ENCODE measurements around the gene PDSS2.

Gene PDSS2

GRCh38 chr6:107108201-107108890 is 351.0 kb downstream of the PDSS2 start:
- no peaks in the 10 kb centered on the region for H3K9me2 ChIP-seq (replicated peaks; ENCODE audit: low read depth, low read length)
- no peaks in the 10 kb centered on the region for H4K20me1 ChIP-seq (ENCODE audit: insufficient read depth, low read length, poor library complexity, severe bottlenecking)
- peaks cover 10% of the 10 kb centered on the region for H3K4me1 ChIP-seq (ENCODE audit: insufficient read depth, low read length, poor library complexity, severe bottlenecking)
- no peak overlapping the region for H3K4me2 ChIP-seq (ENCODE audit: low read depth, low read length, poor library complexity, severe bottlenecking)
- no peaks in the 10 kb centered on the region for H3K9me3 ChIP-seq (ENCODE audit: insufficient read depth, low read depth, low read length)
- no peak overlapping the region for H3K4me3 ChIP-seq (ENCODE audit: low read length, poor library complexity, severe bottlenecking)
- no peaks in the 10 kb centered on the region for H3K27me3 ChIP-seq (ENCODE audit: insufficient read depth, low read length, poor library complexity, severe bottlenecking)
- H2AFZ ChIP-seq (ENCODE audit: low read length): no peak overlapping the region
- TF ChIP-seq EZH2phosphoT487 (IDR thresholded peaks at IDR 0.05; ENCODE audit: borderline replicate concordance) (no peak), CTCF (conservative IDR thresholded peaks at IDR 0.05; ENCODE audit: low read length) (no peak)
- no peak overlapping the region for H3K9ac ChIP-seq (ENCODE audit: low read depth, low read length, poor library complexity, severe bottlenecking)
- peaks cover 30% of the 10 kb centered on the region for H3K79me2 ChIP-seq (ENCODE audit: insufficient read depth, low read length)
- H3F3A ChIP-seq (ENCODE audit: low read depth): no peaks in the 10 kb centered on the region
- H3K36me3 ChIP-seq (ENCODE audit: insufficient read depth, low read length): no peaks in the 10 kb centered on the region

- no peak overlapping the region for H2AFZ ChIP-seq (ENCODE audit: low read length)
- H3K9me3 ChIP-seq (ENCODE audit: insufficient read depth, low read depth, low read length): no peaks in the 10 kb centered on the region
- no peaks in the 10 kb centered on the region for H3K27me3 ChIP-seq (ENCODE audit: insufficient read depth, low read length, poor library complexity, severe bottlenecking)
- H3K79me2 ChIP-seq (ENCODE audit: insufficient read depth, low read length): peaks cover 25% of the 10 kb centered on the region; the same call in 1 of the 2 replicates
- no peak overlapping the region for H3K4me3 ChIP-seq (ENCODE audit: low read length, poor library complexity, severe bottlenecking)
- H3K36me3 ChIP-seq (ENCODE audit: insufficient read depth, low read length): no peaks in the 10 kb centered on the region
- no peaks in the 10 kb centered on the region for H3K9me2 ChIP-seq (replicated peaks; ENCODE audit: low read depth, low read length)
- TF ChIP-seq CTCF (conservative IDR thresholded peaks at IDR 0.05; ENCODE audit: low read length) (no peak), EZH2phosphoT487 (IDR thresholded peaks at IDR 0.05; ENCODE audit: borderline replicate concordance) (no peak)
- H3K4me1 ChIP-seq (ENCODE audit: insufficient read depth, low read length, poor library complexity, severe bottlenecking): peaks cover 9% of the 10 kb centered on the region
- H3F3A ChIP-seq (ENCODE audit: low read depth): no peaks in the 10 kb centered on the region
- H3K4me2 ChIP-seq (ENCODE audit: low read depth, low read length, poor library complexity, severe bottlenecking): no peak overlapping the region
- H3K9ac ChIP-seq (ENCODE audit: low read depth, low read length, poor library complexity, severe bottlenecking): no peak overlapping the region
- no peaks in the 10 kb centered on the region for H4K20me1 ChIP-seq (ENCODE audit: insufficient read depth, low read length, poor library complexity, severe bottlenecking)
Observed at GRCh38 chr6:107107791-107108190, 351.6 kb downstream of the PDSS2 start.

- H3K4me2 ChIP-seq (ENCODE audit: low read depth, low read length, poor library complexity, severe bottlenecking): no peak overlapping the region
- no peaks in the 10 kb centered on the region for H3K36me3 ChIP-seq (ENCODE audit: insufficient read depth, low read length)
- no peaks in the 10 kb centered on the region for H3F3A ChIP-seq (ENCODE audit: low read depth)
- TF ChIP-seq EZH2phosphoT487 (IDR thresholded peaks at IDR 0.05; ENCODE audit: borderline replicate concordance) (no peak), CTCF (conservative IDR thresholded peaks at IDR 0.05; ENCODE audit: low read length) (no peak)
- no peak overlapping the region for H3K4me3 ChIP-seq (ENCODE audit: low read length, poor library complexity, severe bottlenecking)
- H3K9me2 ChIP-seq (replicated peaks; ENCODE audit: low read depth, low read length): no peaks in the 10 kb centered on the region
- H3K27me3 ChIP-seq (ENCODE audit: insufficient read depth, low read length, poor library complexity, severe bottlenecking): no peaks in the 10 kb centered on the region
- peaks cover 9% of the 10 kb centered on the region for H3K4me1 ChIP-seq (ENCODE audit: insufficient read depth, low read length, poor library complexity, severe bottlenecking)
- H3K79me2 ChIP-seq (ENCODE audit: insufficient read depth, low read length): peaks cover 13% of the 10 kb centered on the region; the same call in 1 of the 2 replicates
- no peak overlapping the region for H3K9ac ChIP-seq (ENCODE audit: low read depth, low read length, poor library complexity, severe bottlenecking)
- H3K9me3 ChIP-seq (ENCODE audit: insufficient read depth, low read depth, low read length): no peaks in the 10 kb centered on the region
- no peaks in the 10 kb centered on the region for H4K20me1 ChIP-seq (ENCODE audit: insufficient read depth, low read length, poor library complexity, severe bottlenecking)
- no peak overlapping the region for H2AFZ ChIP-seq (ENCODE audit: low read length)
Observed at GRCh38 chr6:107106165-107106564, 353.2 kb downstream of the PDSS2 start.
